ENCODE results near the gene RPL29. TPM values are rescaled to one million over a fixed set of nuclear protein-coding genes. Genes with fewer than 3 reads are reported as not detected.

RPL29 gene
- total and polyA plus RNA-seq, 2 donors from 2014 or later = 785 to 1,416 TPM

- H3K4me1 ChIP-seq (ENCODE audit: control insufficient read depth in 2 of 3, insufficient read depth in 2 of 3, low read depth in 1 of 3, low read length in 3 of 3) = peaks cover 0 to 12% (median 0%) of the 10 kb centered on the region in 3 donors
- H3K27ac ChIP-seq (ENCODE audit: low read depth in 2 of 2, low read length in 2 of 2) = no peak overlapping the region
- H3K27me3 ChIP-seq (ENCODE audit: control insufficient read depth, insufficient read depth, low read length) = no peaks in the 10 kb centered on the region
- H3K9me3 ChIP-seq (ENCODE audit: control insufficient read depth in 2 of 3, insufficient read depth in 1 of 3, low read length in 3 of 3) = no peaks in the 10 kb centered on the region
- no peaks in the 10 kb centered on the region for H3K36me3 ChIP-seq (ENCODE audit: control insufficient read depth in 2 of 3, insufficient read depth in 3 of 3, low read length in 3 of 3)
- intact Hi-C loops (cut with DNase I) = no loop called here
- no peak for TF ChIP-seq CTCF (IDR thresholded peaks at IDR 0.05; ENCODE audit: borderline replicate concordance, extremely low read depth, insufficient read depth)
- H3K9ac ChIP-seq (ENCODE audit: low read length in 3 of 3) = no peak overlapping the region
- DNase-seq (peak in 1 of 5 donors; percentile 36), FAIRE-seq (no peak)
- H3K4me3 ChIP-seq (ENCODE audit: low read length in 3 of 3) = no peak overlapping the region
Measured at GRCh38 chr3:51954713-51955112, 41.0 kb downstream of the RPL29 start.

- TF ChIP-seq CTCF (IDR thresholded peaks at IDR 0.05; ENCODE audit: borderline replicate concordance, extremely low read depth, insufficient read depth) = no peak
- H3K36me3 ChIP-seq (ENCODE audit: control insufficient read depth in 2 of 3, insufficient read depth in 3 of 3, low read length in 3 of 3) = peaks cover 0 to 2% (median 0%) of the 10 kb centered on the region in 3 donors
- peaks cover 0 to 12% (median 0%) of the 10 kb centered on the region in 3 donors for H3K4me1 ChIP-seq (ENCODE audit: control insufficient read depth in 2 of 3, insufficient read depth in 2 of 3, low read depth in 1 of 3, low read length in 3 of 3)
- FAIRE-seq = no peak
- H3K9me3 ChIP-seq (ENCODE audit: control insufficient read depth in 2 of 3, insufficient read depth in 1 of 3, low read length in 3 of 3) = no peaks in the 10 kb centered on the region
- intact Hi-C loops (cut with DNase I) = no loop called here
- no peak overlapping the region for H3K9ac ChIP-seq (ENCODE audit: low read length in 3 of 3)
- H3K27ac ChIP-seq (ENCODE audit: low read depth in 2 of 2, low read length in 2 of 2) = no peak overlapping the region
- no peak overlapping the region for H3K4me3 ChIP-seq (ENCODE audit: low read length in 3 of 3)
- H3K27me3 ChIP-seq (ENCODE audit: control insufficient read depth, insufficient read depth, low read length) = no peaks in the 10 kb centered on the region
- no peak for DNase-seq
Measured at GRCh38 chr3:51954105-51954504, 41.6 kb downstream of the RPL29 start.

- FAIRE-seq (no peak), DNase-seq (peak in 1 of 5 donors; percentile 31)
- Histone ChIP-seq H3K36me3 (ENCODE audit: control insufficient read depth in 2 of 3, insufficient read depth in 3 of 3, low read length in 3 of 3) (peaks cover 0 to 4% (median 0%) of the 10 kb centered on the region in 3 donors), H3K4me3 (ENCODE audit: low read length in 3 of 3) (no peak overlapping the region), H3K9me3 (ENCODE audit: control insufficient read depth in 2 of 3, insufficient read depth in 1 of 3, low read length in 3 of 3) (no peaks in the 10 kb centered on the region), H3K27me3 (ENCODE audit: control insufficient read depth, insufficient read depth, low read length) (no peaks in the 10 kb centered on the region), H3K9ac (ENCODE audit: low read length in 3 of 3) (no peak overlapping the region), H3K4me1 (ENCODE audit: control insufficient read depth in 2 of 3, insufficient read depth in 2 of 3, low read depth in 1 of 3, low read length in 3 of 3) (peaks cover 0 to 12% (median 0%) of the 10 kb centered on the region in 3 donors), H3K27ac (ENCODE audit: low read depth in 2 of 2, low read length in 2 of 2) (no peak overlapping the region)
- intact Hi-C loops (cut with DNase I) = no loop called here
- no peak for TF ChIP-seq CTCF (IDR thresholded peaks at IDR 0.05; ENCODE audit: borderline replicate concordance, extremely low read depth, insufficient read depth)
Measured at GRCh38 chr3:51953445-51953844, 42.2 kb downstream of the RPL29 start.

GRCh38 chr3:51950899-51951298, 44.8 kb downstream of the RPL29 start:
- no peaks in the 10 kb centered on the region for H3K9me3 ChIP-seq (ENCODE audit: control insufficient read depth in 2 of 3, insufficient read depth in 1 of 3, low read length in 3 of 3)
- no peak for FAIRE-seq
- intact Hi-C loops (cut with DNase I) = no loop called here
- TF ChIP-seq CTCF (IDR thresholded peaks at IDR 0.05; ENCODE audit: borderline replicate concordance, extremely low read depth, insufficient read depth) = no peak
- no peak overlapping the region for H3K9ac ChIP-seq (ENCODE audit: low read length in 3 of 3)
- no peak overlapping the region for H3K27ac ChIP-seq (ENCODE audit: low read depth in 2 of 2, low read length in 2 of 2)
- DNase-seq = no peak
- no peaks in the 10 kb centered on the region for H3K27me3 ChIP-seq (ENCODE audit: control insufficient read depth, insufficient read depth, low read length)
- H3K36me3 ChIP-seq (ENCODE audit: control insufficient read depth in 2 of 3, insufficient read depth in 3 of 3, low read length in 3 of 3) = peaks cover 0 to 4% (median 2%) of the 10 kb centered on the region in 3 donors
- no peak overlapping the region for H3K4me3 ChIP-seq (ENCODE audit: low read length in 3 of 3)
- peaks cover 0 to 8% (median 0%) of the 10 kb centered on the region in 3 donors for H3K4me1 ChIP-seq (ENCODE audit: control insufficient read depth in 2 of 3, insufficient read depth in 2 of 3, low read depth in 1 of 3, low read length in 3 of 3)
